DMS153 treated with DMSO at 0.1 percent for 48 hours (cell line): Measurements from ENCODE around the gene MED12L.

Experiments used
- DNase-seq: peaks from one replicate; lab custom pipeline; 2025; ENCODE audit not compliant: unreplicated experiment; lab: John Stamatoyannopoulos, UW

The MED12L gene

GRCh38 chr3:151174351-151174750 lies 88.9 kb downstream of the MED12L start:
- DNase-seq = no peak

- DNase-seq = no peak
Observed at GRCh38 chr3:151175952-151176351, 90.5 kb downstream of the MED12L start.

GRCh38 chr3:151178208-151178845 lies 92.9 kb downstream of the MED12L start:
- DNase-seq = no peak

- DNase-seq = no peak
Observed at GRCh38 chr3:151182349-151183079, 97.0 kb downstream of the MED12L start.

- DNase-seq = no peak
Observed at GRCh38 chr3:151183265-151183671, 97.8 kb downstream of the MED12L start.

GRCh38 chr3:151191095-151191494 lies 105.6 kb downstream of the MED12L start:
- no peak for DNase-seq

GRCh38 chr3:151192545-151192944 lies 107.1 kb downstream of the MED12L start:
- no peak for DNase-seq

- no peak for DNase-seq
Observed at GRCh38 chr3:151195826-151196225, 110.4 kb downstream of the MED12L start.

GRCh38 chr3:151196434-151196833 lies 111.0 kb downstream of the MED12L start:
- no peak for DNase-seq

- DNase-seq = no peak
Observed at GRCh38 chr3:151197228-151197627, 111.8 kb downstream of the MED12L start.

- DNase-seq = no peak
Observed at GRCh38 chr3:151197981-151198767, 112.7 kb downstream of the MED12L start.

GRCh38 chr3:151198849-151199248 lies 113.4 kb downstream of the MED12L start:
- DNase-seq = no peak

GRCh38 chr3:151199554-151200438 lies 114.3 kb downstream of the MED12L start:
- DNase-seq = no peak

- no peak for DNase-seq
Observed at GRCh38 chr3:151200586-151200985, 115.1 kb downstream of the MED12L start.

- DNase-seq = no peak
Observed at GRCh38 chr3:151201051-151201730, 115.7 kb downstream of the MED12L start.

- DNase-seq = no peak
Observed at GRCh38 chr3:151203051-151203420, 117.6 kb downstream of the MED12L start, which contains the start of gene GPR171. Gene GPR171, minus strand, starts transcription at chr3:151203216. Its CDS starts 3,830 bp downstream, at chr3:151199386.

GRCh38 chr3:151204530-151205402 lies 119.3 kb downstream of the MED12L start:
- no peak for DNase-seq

GRCh38 chr3:151205482-151205881 lies 120.0 kb downstream of the MED12L start:
- DNase-seq = no peak

- DNase-seq = no peak
Observed at GRCh38 chr3:151206201-151206600, 120.7 kb downstream of the MED12L start.
